Mesenchymal stem cell (in vitro differentiated cells and primary cell): ENCODE results near the gene CES5A.
"Not testable (repeated sequence)": the region's sequence is repeated elsewhere in the genome, so short reads cannot be mapped to it uniquely, and the experiment has no call there.

Source experiments
- DNase-seq: peaks from one replicate; pipeline ENCODE4 v3.0.0-alpha.2; 2013
- H2AFZ ChIP-seq: one replicate; pipeline ENCODE4 v1.6.1; 2013; ENCODE audit warnings: low read depth, mild to moderate bottlenecking, control low read depth, inconsistent platforms, low read length, moderate library complexity
- H2AK5ac ChIP-seq: 2 replicates; pipeline ENCODE4 v1.6.1; 2013; ENCODE audit warnings: low read length, moderate library complexity, mild to moderate bottlenecking, inconsistent platforms; ENCODE audit not compliant: severe bottlenecking
- H2BK120ac ChIP-seq: one replicate; pipeline ENCODE4 v1.6.1; 2013; ENCODE audit warnings: low read depth, mild to moderate bottlenecking, inconsistent platforms, low read length, moderate library complexity
- H2BK12ac ChIP-seq, 2 experiments: one replicate each; pipeline ENCODE4 v1.6.1; 2013; ENCODE audit warnings: inconsistent platforms in 2 of 2, low read length in 2 of 2, mild to moderate bottlenecking in 2 of 2, moderate library complexity in 2 of 2, control low read depth in 1 of 2
- H2BK15ac ChIP-seq: one replicate; pipeline ENCODE4 v1.6.1; 2013; ENCODE audit warnings: mild to moderate bottlenecking, low read depth, inconsistent platforms; ENCODE audit not compliant: poor library complexity, severe bottlenecking
- H2BK5ac ChIP-seq: 2 replicates; pipeline ENCODE4 v1.6.1; 2013; ENCODE audit warnings: low read depth, mild to moderate bottlenecking, low read length, control low read depth, inconsistent platforms; ENCODE audit not compliant: poor library complexity, severe bottlenecking
- H3K14ac ChIP-seq, 2 experiments: one replicate each; pipeline ENCODE4 v1.6.1; 2013; ENCODE audit warnings: inconsistent platforms in 2 of 2, low read length in 2 of 2, control low read depth in 1 of 2, mild to moderate bottlenecking in 1 of 2, moderate library complexity in 1 of 2
- H3K18ac ChIP-seq, 2 experiments: one replicate each; pipeline ENCODE4 v1.6.1; 2013; ENCODE audit warnings: inconsistent platforms in 2 of 2, low read length in 2 of 2, control low read depth in 1 of 2, low read depth in 1 of 2, mild to moderate bottlenecking in 1 of 2
- H3K23ac ChIP-seq, 2 experiments: one replicate each; pipeline ENCODE4 v1.6.1; 2013; ENCODE audit warnings: inconsistent platforms in 2 of 2, low read length in 2 of 2, mild to moderate bottlenecking in 2 of 2, moderate library complexity in 2 of 2, control low read depth in 1 of 2
- H3K27ac ChIP-seq: 2 replicates; pipeline ENCODE4 v1.5.1; 2013; ENCODE audit warnings: mild to moderate bottlenecking, moderate library complexity, low read length, control low read depth, inconsistent platforms; ENCODE audit not compliant: poor library complexity, severe bottlenecking
- H3K27me3 ChIP-seq, 2 experiments: 2 replicates each; pipeline versions ENCODE4 v1.6.1 to v1.7.0; 2013; ENCODE audit warnings: low read length in 2 of 2, mild to moderate bottlenecking in 2 of 2, moderate library complexity in 2 of 2, control low read depth in 1 of 2, inconsistent platforms in 1 of 2; ENCODE audit not compliant: control insufficient read depth in 1 of 2, insufficient read depth in 1 of 2
- H3K36me3 ChIP-seq, 2 experiments: 2 replicates each; pipeline versions ENCODE4 v1.6.1 to v1.7.0; 2013; ENCODE audit warnings: low read length in 2 of 2, control low read depth in 1 of 2, inconsistent platforms in 1 of 2, low read depth in 1 of 2, mild to moderate bottlenecking in 1 of 2; ENCODE audit not compliant: insufficient read depth in 2 of 2, control insufficient read depth in 1 of 2
- H3K4ac ChIP-seq, 2 experiments: one replicate each; pipeline ENCODE4 v1.6.1; 2013; ENCODE audit warnings: inconsistent platforms in 2 of 2, low read length in 2 of 2, mild to moderate bottlenecking in 2 of 2, moderate library complexity in 2 of 2, control low read depth in 1 of 2, low read depth in 1 of 2
- H3K4me1 ChIP-seq: 2 replicates; pipeline ENCODE4 v1.6.1; 2013; ENCODE audit warnings: low read depth, low read length, control low read depth; ENCODE audit not compliant: control insufficient read depth, insufficient read depth
- H3K4me2 ChIP-seq: 2 replicates; pipeline ENCODE4 v1.6.1; 2013; ENCODE audit warnings: low read length, mild to moderate bottlenecking, inconsistent platforms; ENCODE audit not compliant: poor library complexity, severe bottlenecking
- H3K4me3 ChIP-seq, 2 experiments: 2 replicates each; pipeline versions ENCODE4 v1.5.1 to v1.7.0; 2013; ENCODE audit warnings: low read length in 2 of 2, mild to moderate bottlenecking in 2 of 2, control low read depth in 1 of 2, low read depth in 1 of 2; ENCODE audit not compliant: insufficient read depth in 1 of 2
- H3K79me1 ChIP-seq: replicated peaks from 2 replicates; pipeline ENCODE4 v1.6.1; 2013; ENCODE audit warnings: mild to moderate bottlenecking, control low read depth, low read length, inconsistent platforms; ENCODE audit not compliant: poor library complexity, severe bottlenecking
- H3K9ac ChIP-seq: 2 replicates; pipeline ENCODE4 v1.7.0; 2013; ENCODE audit warnings: mild to moderate bottlenecking, low read length, moderate library complexity
- H3K9me3 ChIP-seq: 2 replicates; pipeline ENCODE4 v1.7.0; 2013; ENCODE audit warnings: mild to moderate bottlenecking, low read length; ENCODE audit not compliant: control insufficient read depth
- H4K8ac ChIP-seq: one replicate; pipeline ENCODE4 v1.6.1; 2013; ENCODE audit warnings: inconsistent platforms, mild to moderate bottlenecking, low read length, moderate library complexity
- H4K91ac ChIP-seq: one replicate; pipeline ENCODE4 v1.6.1; 2013; ENCODE audit warnings: mild to moderate bottlenecking, low read length, inconsistent platforms
- WGBS: methylation state at CpG from one replicate; pipeline ENCODE4 v1.1.7; 2013; ENCODE audit warnings: mixed read lengths; 5-methylcytosine and 5-hydroxymethylcytosine counted together

Gene CES5A

GRCh38 chr16:55914383-55914782, 39.2 kb upstream of the CES5A start:
- Histone ChIP-seq H3K36me3 (no peaks in the 10 kb centered on the region), H2BK15ac (no peak overlapping the region), H3K4me3 (no peak overlapping the region), H2BK12ac (no peak overlapping the region), H4K91ac (no peak overlapping the region), H3K79me1 (no peaks in the 10 kb centered on the region), H3K18ac (no peak overlapping the region), H3K9me3 (no peaks in the 10 kb centered on the region), H3K27ac (no peak overlapping the region), H2BK120ac (no peak overlapping the region), H3K23ac (no peak overlapping the region), H3K14ac (no peak overlapping the region), H2BK5ac (no peak overlapping the region), H3K4ac (no peak overlapping the region), H3K4me2 (no peak overlapping the region), H3K27me3 (peaks cover 0 to 2% of the 10 kb centered on the region in 2 experiments), H4K8ac (no peak overlapping the region), H3K9ac (no peak overlapping the region), H2AK5ac (no peak overlapping the region), H2AFZ (no peak overlapping the region), H3K4me1 (no peaks in the 10 kb centered on the region)
- no peak for DNase-seq
- WGBS = 55% methylated on average over 6 of the region's 6 CpGs

GRCh38 chr16:55913716-55914115, 38.5 kb upstream of the CES5A start:
- Histone ChIP-seq H2BK5ac (peak overlapping the region; percentile 63), H3K36me3 (no peaks in the 10 kb centered on the region), H3K4ac (no peak overlapping the region), H2BK12ac (no peak overlapping the region), H2BK15ac (no peak overlapping the region), H3K27ac (no peak overlapping the region), H3K23ac (no peak overlapping the region), H3K9ac (no peak overlapping the region), H3K9me3 (no peaks in the 10 kb centered on the region), H4K91ac (no peak overlapping the region), H3K4me2 (no peak overlapping the region), H3K4me3 (no peak overlapping the region), H3K27me3 (peaks cover 0 to 2% of the 10 kb centered on the region in 2 experiments), H2BK120ac (no peak overlapping the region), H3K18ac (no peak overlapping the region), H4K8ac (no peak overlapping the region), H3K14ac (no peak overlapping the region), H3K4me1 (no peaks in the 10 kb centered on the region), H2AK5ac (no peak overlapping the region), H3K79me1 (no peaks in the 10 kb centered on the region), H2AFZ (no peak overlapping the region)
- 83% methylated on average over 1 of the region's 2 CpGs for WGBS
- no peak for DNase-seq

- 38% methylated on average over 2 of the region's 2 CpGs for WGBS
- H3K36me3 ChIP-seq, H2BK120ac ChIP-seq, H3K23ac ChIP-seq, H2AK5ac ChIP-seq, H2AFZ ChIP-seq, H4K8ac ChIP-seq, H3K27ac ChIP-seq, H3K4me3 ChIP-seq, H3K9ac ChIP-seq, H3K4ac ChIP-seq, H3K14ac ChIP-seq, H2BK5ac ChIP-seq, H3K18ac ChIP-seq, DNase-seq, H3K79me1 ChIP-seq, H3K27me3 ChIP-seq, H3K4me1 ChIP-seq, H3K9me3 ChIP-seq, H4K91ac ChIP-seq, H2BK12ac ChIP-seq, H2BK15ac ChIP-seq, H3K4me2 ChIP-seq: not testable (repeated sequence)
Measured at GRCh38 chr16:55913121-55913520, 37.9 kb upstream of the CES5A start.

GRCh38 chr16:55912022-55912421, 36.8 kb upstream of the CES5A start:
- H3K79me1 ChIP-seq = no peaks in the 10 kb centered on the region
- no peak overlapping the region for H3K27ac ChIP-seq
- H3K9me3 ChIP-seq = no peaks in the 10 kb centered on the region
- DNase-seq = no peak
- no peak overlapping the region for H3K4me3 ChIP-seq
- no peak overlapping the region for H3K18ac ChIP-seq
- no peak overlapping the region for H3K4ac ChIP-seq
- no peak overlapping the region for H2BK15ac ChIP-seq
- no peak overlapping the region for H4K8ac ChIP-seq
- H3K9ac ChIP-seq = no peak overlapping the region
- H4K91ac ChIP-seq = no peak overlapping the region
- H3K23ac ChIP-seq = no peak overlapping the region
- H3K4me1 ChIP-seq = no peaks in the 10 kb centered on the region
- no peak overlapping the region for H3K14ac ChIP-seq
- peaks cover 0 to 2% of the 10 kb centered on the region in 2 experiments for H3K27me3 ChIP-seq
- H2BK120ac ChIP-seq = no peak overlapping the region
- H2BK12ac ChIP-seq = no peak overlapping the region
- H2BK5ac ChIP-seq = no peak overlapping the region
- no peak overlapping the region for H2AK5ac ChIP-seq
- H2AFZ ChIP-seq = no peak overlapping the region
- 82% methylated on average over 9 of the region's 9 CpGs for WGBS
- H3K36me3 ChIP-seq = no peaks in the 10 kb centered on the region
- H3K4me2 ChIP-seq = no peak overlapping the region
